K562 (cell line): Measurements from ENCODE around the gene POLRMT. TPM values are rescaled to one million over a fixed set of nuclear protein-coding genes. Genes with fewer than 3 reads are reported as not detected.

Experiments used
- BCOR ChIP-seq: fragments of 450-650 bp; IDR thresholded peaks from 2 replicates; pipeline ENCODE4 v1.6.1; 2016
- CLOCK ChIP-seq: fragments of 250-450 bp; sonication (Bioruptor Pico); IDR thresholded peaks from 2 replicates; pipeline ENCODE4 v1.4.0; 2020; ENCODE audit warnings: mild to moderate bottlenecking, moderate library complexity, borderline replicate concordance
- FIP1L1 ChIP-seq: fragments of 200-400 bp; formaldehyde crosslinking; IDR thresholded peaks from 2 replicates; pipeline ENCODE4 v1.6.1; 2018; ENCODE audit warnings: mild to moderate bottlenecking, low read depth, low read length; ENCODE audit not compliant: poor library complexity, severe bottlenecking
- HNRNPL ChIP-seq: fragments of 200-400 bp; formaldehyde crosslinking; IDR thresholded peaks from 2 replicates; pipeline ENCODE4 v1.6.1; 2017; ENCODE audit warnings: low read depth, mild to moderate bottlenecking, low read length
- JUND ChIP-seq, 2 experiments: IDR thresholded peaks; 2 replicates in 1 of 2; 3 replicates in 1 of 2; pipeline ENCODE4 v1.6.1; 2011; ENCODE audit warnings: borderline replicate concordance in 2 of 2, low read depth in 2 of 2, low read length in 2 of 2, improper control_type of control experiment in 1 of 2, missing biosample characterization in 1 of 2, missing genetic modification characterization in 1 of 2, missing genetic modification reagents in 1 of 2
- NCOA4 ChIP-seq: fragments of 450-650 bp; IDR thresholded peaks from 2 replicates; pipeline ENCODE4 v1.6.1; 2018; ENCODE audit warnings: mild to moderate bottlenecking; ENCODE audit not compliant: partially characterized antibody
- PRPF4 ChIP-seq: fragments of 200-400 bp; formaldehyde crosslinking; IDR thresholded peaks from one replicate; pipeline ENCODE4 v1.6.1; 2017; ENCODE audit warnings: low read length, low read depth, mild to moderate bottlenecking; ENCODE audit not compliant: insufficient read depth, poor library complexity, severe bottlenecking
- RBBP5 ChIP-seq: fragments of 200-600 bp; sonication (generic); IDR thresholded peaks from 2 replicates; pipeline ENCODE4 v1.6.1; 2012; ENCODE audit warnings: borderline replicate concordance, mild to moderate bottlenecking, low read length, control low read depth, inconsistent platforms; ENCODE audit not compliant: insufficient read depth, poor library complexity, severe bottlenecking
- SIN3B ChIP-seq: fragments of 450-650 bp; IDR thresholded peaks from 2 replicates; pipeline ENCODE4 v1.6.1; 2017; ENCODE audit warnings: low read depth, mild to moderate bottlenecking, moderate library complexity
- U2AF1 ChIP-seq: fragments of 200-400 bp; formaldehyde crosslinking; optimal IDR thresholded peaks from 2 replicates; pipeline ENCODE3; 2017; ENCODE audit warnings: mild to moderate bottlenecking, low read depth, low read length, moderate library complexity
- ZNF212 ChIP-seq: fragments of 450-650 bp; formaldehyde crosslinking; IDR thresholded peaks from 2 replicates; pipeline ENCODE4 v1.4.0; 2020; ENCODE audit warnings: mild to moderate bottlenecking
- polyA plus RNA-seq, 8 experiments: library from polyadenylated mRNA; depleted of rRNA in 4 of 8; stranded (reverse) in 5 of 8; unstranded in 3 of 8; fragments of >200 nt; fragmentation: Nextera tagmentation in 2 of 8; fragmentation: Illumina TruSeq in 1 of 8; extraction: Ambion mirVana in 2 of 8; extraction: Trizol in 1 of 8; gene quantifications; 2 replicates each; pipeline versions ENCODE4 v1.2.1 to v1.2.3, GENCODE V29; 2011 to 2014; ENCODE audit warnings: inconsistent platforms in 1 of 8, missing spikeins in 1 of 8
- total RNA-seq, 7 experiments: library from RNA; depleted of rRNA in 6 of 7; stranded (reverse); fragments of >200 nt in 6 of 7; fragmentation: Illumina TruSeq in 2 of 7; extraction: Trizol in 2 of 7; gene quantifications; 2 replicates each; pipeline versions ENCODE4 v1.2.1 to v1.2.3, GENCODE V29; 2011 to 2021; ENCODE audit warnings: low replicate concordance in 1 of 7

POLRMT gene
- total and polyA plus RNA-seq, 9 of the 15 experiments (the other 6 are each of a cell fraction or from before 2014, with no cell fraction given), result 30.3 to 144 (median 68.0) TPM

GRCh38 chr19:679418-680286 is 46.3 kb upstream of the POLRMT start (continued):
- peak; percentile 61 for TF ChIP-seq FIP1L1
- peak; percentile 28 for TF ChIP-seq RBBP5
- no peak for TF ChIP-seq JUND (IDR thresholded peaks at IDR 0.05; ENCODE audit: borderline replicate concordance, low read depth, low read length)
- no peak for TF ChIP-seq JUND (tag; IDR thresholded peaks at IDR 0.05; ENCODE audit: borderline replicate concordance, low read depth, low read length)
- TF ChIP-seq SIN3B, result 0 out of 2 replicates have a peak, but pooled peaks have one; percentile 80
- no peak for TF ChIP-seq CLOCK (CRISPR knock-in tag)
- TF ChIP-seq NCOA4, result no peak
- TF ChIP-seq BCOR, result peak; percentile 76
- no peak for TF ChIP-seq ZNF212 (CRISPR knock-in tag)
- TF ChIP-seq HNRNPL, result 0 out of 2 replicates have a peak, but pooled peaks have one; percentile 8
- peak; percentile 57 for TF ChIP-seq U2AF1
- TF ChIP-seq PRPF4, result peak; percentile 44
